T-helper 2 cell treated with Interferon-gamma antibody and Interleukin-4, amounts not matched to agents 5 μg/mL and 100 μg/mL, for 36 hours (primary cell): ENCODE data around the gene VIM.

Experiments used
- DNase-seq: peaks from one replicate; pipeline ENCODE4 v3.0.0; 2021; ENCODE audit warnings: low spot score
- H3K27ac Mint-ChIP-seq: one replicate; pipeline ENCODE4 v1.8.0; 2021; ENCODE audit warnings: mild to moderate bottlenecking, mixed read lengths
- H3K27me3 Mint-ChIP-seq: one replicate; pipeline ENCODE4 v1.8.0; 2021; ENCODE audit warnings: low read depth, mixed read lengths
- H3K36me3 Mint-ChIP-seq: one replicate; pipeline ENCODE4 v1.8.0; 2021; ENCODE audit warnings: low read depth, mixed read lengths
- H3K4me1 Mint-ChIP-seq: one replicate; pipeline ENCODE4 v1.8.0; 2021; ENCODE audit warnings: low read depth, mixed read lengths
- H3K4me3 Mint-ChIP-seq: one replicate; pipeline ENCODE4 v1.8.0; 2022; ENCODE audit warnings: mild to moderate bottlenecking, moderate library complexity, mixed read lengths
- H3K9me3 Mint-ChIP-seq: one replicate; pipeline ENCODE4 v1.8.0; 2021; ENCODE audit warnings: mixed read lengths

VIM gene

GRCh38 chr10:17228091-17229015 lies at the start of gene VIM:
Gene VIM (plus strand): TSS chr10:17228241. CDS start chr10:17229423, 1,182 bp downstream.
- Mint-ChIP-seq H3K4me1 (peaks cover 47% of the 10 kb centered on the region), H3K36me3 (peaks cover 51% of the 10 kb centered on the region), H3K27ac (peak within 1 kb of the TSS; percentile 100), H3K9me3 (no peaks in the 10 kb centered on the region), H3K4me3 (peak within 1 kb of the TSS; percentile 97), H3K27me3 (no peaks in the 10 kb centered on the region)
- DNase-seq, result peak; percentile 87

GRCh38 chr10:17179002-17179401 lies 49.0 kb upstream of the VIM start:
- Mint-ChIP-seq H3K27me3 (peaks cover 2% of the 10 kb centered on the region), H3K9me3 (no peaks in the 10 kb centered on the region), H3K27ac (no peak overlapping the region), H3K4me3 (no peak overlapping the region), H3K4me1 (peaks cover 7% of the 10 kb centered on the region), H3K36me3 (no peaks in the 10 kb centered on the region)
- no peak for DNase-seq

- Mint-ChIP-seq H3K4me3 (no peak overlapping the region), H3K36me3 (no peaks in the 10 kb centered on the region), H3K27ac (no peak overlapping the region), H3K9me3 (no peaks in the 10 kb centered on the region), H3K4me1 (no peaks in the 10 kb centered on the region), H3K27me3 (peaks cover 2% of the 10 kb centered on the region)
- no peak for DNase-seq
These were observed 46.9 kb upstream of the VIM start for GRCh38 chr10:17181110-17181509.

- Mint-ChIP-seq H3K27ac (no peak overlapping the region), H3K27me3 (peaks cover 2% of the 10 kb centered on the region), H3K36me3 (no peaks in the 10 kb centered on the region), H3K4me1 (no peaks in the 10 kb centered on the region), H3K9me3 (no peaks in the 10 kb centered on the region), H3K4me3 (no peak overlapping the region)
- DNase-seq, result no peak
These were observed 46.3 kb upstream of the VIM start for GRCh38 chr10:17181751-17182150.

- Mint-ChIP-seq H3K4me3 (no peak overlapping the region), H3K27ac (no peak overlapping the region), H3K9me3 (no peaks in the 10 kb centered on the region), H3K4me1 (no peaks in the 10 kb centered on the region), H3K27me3 (peaks cover 2% of the 10 kb centered on the region), H3K36me3 (no peaks in the 10 kb centered on the region)
- no peak for DNase-seq
These were observed 44.9 kb upstream of the VIM start for GRCh38 chr10:17183110-17183509.

GRCh38 chr10:17185873-17186272 lies 42.2 kb upstream of the VIM start:
- H3K27ac Mint-ChIP-seq, result no peak overlapping the region
- H3K27me3 Mint-ChIP-seq, result no peaks in the 10 kb centered on the region
- no peaks in the 10 kb centered on the region for H3K36me3 Mint-ChIP-seq
- H3K9me3 Mint-ChIP-seq, result no peaks in the 10 kb centered on the region
- no peak for DNase-seq
- H3K4me1 Mint-ChIP-seq, result peaks cover 2% of the 10 kb centered on the region
- no peak overlapping the region for H3K4me3 Mint-ChIP-seq

GRCh38 chr10:17188644-17189172 lies 39.3 kb upstream of the VIM start:
- Mint-ChIP-seq H3K27ac (no peak overlapping the region), H3K36me3 (no peaks in the 10 kb centered on the region), H3K4me3 (no peak overlapping the region), H3K9me3 (no peaks in the 10 kb centered on the region), H3K27me3 (no peaks in the 10 kb centered on the region), H3K4me1 (peaks cover 2% of the 10 kb centered on the region)
- no peak for DNase-seq

- H3K27ac Mint-ChIP-seq, result no peak overlapping the region
- H3K27me3 Mint-ChIP-seq, result no peaks in the 10 kb centered on the region
- no peak for DNase-seq
- peaks cover 2% of the 10 kb centered on the region for H3K4me1 Mint-ChIP-seq
- H3K9me3 Mint-ChIP-seq, result no peaks in the 10 kb centered on the region
- H3K4me3 Mint-ChIP-seq, result no peak overlapping the region
- H3K36me3 Mint-ChIP-seq, result no peaks in the 10 kb centered on the region
These were observed 37.4 kb upstream of the VIM start for GRCh38 chr10:17190602-17191001.

- Mint-ChIP-seq H3K27ac (no peak overlapping the region), H3K9me3 (no peaks in the 10 kb centered on the region), H3K27me3 (no peaks in the 10 kb centered on the region), H3K36me3 (no peaks in the 10 kb centered on the region), H3K4me1 (peaks cover 11% of the 10 kb centered on the region), H3K4me3 (no peak overlapping the region)
- DNase-seq, result no peak
These were observed 33.0 kb upstream of the VIM start for GRCh38 chr10:17195083-17195482.

- Mint-ChIP-seq H3K4me1 (peaks cover 18% of the 10 kb centered on the region), H3K4me3 (no peak overlapping the region), H3K27ac (no peak overlapping the region), H3K9me3 (no peaks in the 10 kb centered on the region), H3K36me3 (no peaks in the 10 kb centered on the region), H3K27me3 (no peaks in the 10 kb centered on the region)
- no peak for DNase-seq
These were observed 32.0 kb upstream of the VIM start for GRCh38 chr10:17196045-17196444.

- H3K9me3 Mint-ChIP-seq, result no peaks in the 10 kb centered on the region
- H3K4me3 Mint-ChIP-seq, result no peak overlapping the region
- no peak for DNase-seq
- no peaks in the 10 kb centered on the region for H3K27me3 Mint-ChIP-seq
- H3K27ac Mint-ChIP-seq, result no peak overlapping the region
- H3K36me3 Mint-ChIP-seq, result no peaks in the 10 kb centered on the region
- peaks cover 18% of the 10 kb centered on the region for H3K4me1 Mint-ChIP-seq
These were observed 31.5 kb upstream of the VIM start for GRCh38 chr10:17196573-17196972.

- Mint-ChIP-seq H3K9me3 (no peaks in the 10 kb centered on the region), H3K4me3 (no peak overlapping the region), H3K27ac (no peak overlapping the region), H3K36me3 (no peaks in the 10 kb centered on the region), H3K27me3 (no peaks in the 10 kb centered on the region), H3K4me1 (peaks cover 35% of the 10 kb centered on the region)
- no peak for DNase-seq
These were observed 28.7 kb upstream of the VIM start for GRCh38 chr10:17199351-17199804.

GRCh38 chr10:17200001-17200911 lies 27.8 kb upstream of the VIM start:
- peaks cover 39% of the 10 kb centered on the region for H3K4me1 Mint-ChIP-seq
- peak overlapping the region; percentile 96 for H3K4me3 Mint-ChIP-seq
- no peak for DNase-seq
- H3K27me3 Mint-ChIP-seq, result no peaks in the 10 kb centered on the region
- H3K27ac Mint-ChIP-seq, result peak overlapping the region; percentile 72
- no peaks in the 10 kb centered on the region for H3K36me3 Mint-ChIP-seq
- H3K9me3 Mint-ChIP-seq, result no peaks in the 10 kb centered on the region
